ENCODE measurements around the gene ZNRF2. TPM values are rescaled to one million over a fixed set of nuclear protein-coding genes. Genes with fewer than 3 reads are reported as not detected.

The ZNRF2 gene
- total and polyA plus RNA-seq, 2 donors (not counting 3 experiments of a cell fraction or from before 2014, with no cell fraction given) = 1.4 to 5.9 TPM

GRCh38 chr7:30281263-30281662 is 3.1 kb upstream of the ZNRF2 start:
- no peak overlapping the region for H3K4me3 ChIP-seq (replicated peaks in 1 of 3; ENCODE audit: insufficient read depth in 1 of 3, low read depth in 1 of 3, low read length in 3 of 3)
- no peaks in the 10 kb centered on the region for H3K27me3 ChIP-seq (ENCODE audit: control insufficient read depth in 2 of 2, insufficient read depth in 2 of 2, low read length in 2 of 2)
- ChIA-PET CTCF (no interaction called here), POLR2A (no interaction called here)
- H2AFZ ChIP-seq (ENCODE audit: low read depth, low read length) = no peak overlapping the region
- no peak overlapping the region for H3K27ac ChIP-seq (ENCODE audit: insufficient read depth, low read depth, low read length)
- no peak for DNase-seq (ENCODE audit: low read depth, low spot score)
- H3K9ac ChIP-seq (replicated peaks; ENCODE audit: extremely low read depth, insufficient read depth, low read length) = no peak overlapping the region
- intact Hi-C loops (cut with micrococcal nuclease) = loop anchor here (5.0 to 10.0 kb wide), 2 partner anchors 224 to 254 kb away; partner anchors contain the start of genes FKBP14, GGCT and PLEKHA8
- FAIRE-seq = no peak
- H3K4me1 ChIP-seq (ENCODE audit: control insufficient read depth, extremely low read depth, insufficient read depth, low read length) = peaks cover 3% of the 10 kb centered on the region
- no peaks in the 10 kb centered on the region for H3K36me3 ChIP-seq (ENCODE audit: control insufficient read depth in 2 of 2, extremely low read depth in 1 of 2, insufficient read depth in 2 of 2, low read length in 2 of 2)
- H3K9me1 ChIP-seq (replicated peaks; ENCODE audit: control insufficient read depth, extremely low read depth, insufficient read depth, low read length) = no peaks in the 10 kb centered on the region
- H4K20me1 ChIP-seq (replicated peaks; ENCODE audit: control insufficient read depth, extremely low read depth, insufficient read depth, low read length) = no peaks in the 10 kb centered on the region
- dilution Hi-C loops (cut with MboI; ENCODE audit: extremely low pct_ligation_motif_present, low sequenced_read_pairs) = no loop called here
- BruUV-seq (replicated peaks) = no TSS peak
- H3K79me2 ChIP-seq (ENCODE audit: control insufficient read depth, insufficient read depth, low read length) = no peaks in the 10 kb centered on the region
- no peak for TF ChIP-seq EZH2 (IDR thresholded peaks at IDR 0.05; ENCODE audit: borderline replicate concordance, low read depth, low read length, severe bottlenecking)
- no peak overlapping the region for H3K4me2 ChIP-seq (ENCODE audit: insufficient read depth, low read length)
- H3K9me3 ChIP-seq (replicated peaks; ENCODE audit: control insufficient read depth, insufficient read depth, low read length) = no peaks in the 10 kb centered on the region

- no peaks in the 10 kb centered on the region for H3K9me3 ChIP-seq (replicated peaks; ENCODE audit: control insufficient read depth, insufficient read depth, low read length)
- dilution Hi-C loops (cut with MboI; ENCODE audit: extremely low pct_ligation_motif_present, low sequenced_read_pairs) (no loop called here), intact Hi-C loops (cut with micrococcal nuclease) (loop anchor here (5.0 to 10.0 kb wide), 2 partner anchors 223 to 254 kb away; partner anchors contain the start of genes FKBP14, GGCT and PLEKHA8)
- H4K20me1 ChIP-seq (replicated peaks; ENCODE audit: control insufficient read depth, extremely low read depth, insufficient read depth, low read length) = no peaks in the 10 kb centered on the region
- H3K27me3 ChIP-seq (ENCODE audit: control insufficient read depth in 2 of 2, insufficient read depth in 2 of 2, low read length in 2 of 2) = no peaks in the 10 kb centered on the region
- H3K9me1 ChIP-seq (replicated peaks; ENCODE audit: control insufficient read depth, extremely low read depth, insufficient read depth, low read length) = no peaks in the 10 kb centered on the region
- H3K4me3 ChIP-seq (replicated peaks in 1 of 3; ENCODE audit: insufficient read depth in 1 of 3, low read depth in 1 of 3, low read length in 3 of 3) = no peak overlapping the region
- H2AFZ ChIP-seq (ENCODE audit: low read depth, low read length) = no peak overlapping the region
- peaks cover 4% of the 10 kb centered on the region for H3K79me2 ChIP-seq (ENCODE audit: control insufficient read depth, insufficient read depth, low read length)
- DNase-seq (ENCODE audit: low read depth, low spot score) (no peak), FAIRE-seq (no peak)
- H3K27ac ChIP-seq (ENCODE audit: insufficient read depth, low read depth, low read length) = no peak overlapping the region
- no peaks in the 10 kb centered on the region for H3K36me3 ChIP-seq (ENCODE audit: control insufficient read depth in 2 of 2, extremely low read depth in 1 of 2, insufficient read depth in 2 of 2, low read length in 2 of 2)
- TF ChIP-seq CTCF (IDR thresholded peaks at IDR 0.05; ENCODE audit: extremely low read depth in 1 of 2, insufficient read depth in 1 of 2, low read depth in 1 of 2, low read length in 2 of 2) (no peak), POLR2A (IDR thresholded peaks at IDR 0.05; ENCODE audit: low read depth, low read length) (no peak), MAX (IDR thresholded peaks at IDR 0.05; ENCODE audit: insufficient read depth, insufficient read length) (no peak), MYC (IDR thresholded peaks at IDR 0.05; ENCODE audit: low read depth, low read length) (no peak), FOS (IDR thresholded peaks at IDR 0.05; ENCODE audit: borderline replicate concordance, insufficient read depth, low read length) (no peak), JUN (IDR thresholded peaks at IDR 0.05; ENCODE audit: borderline replicate concordance, insufficient read depth, insufficient read length, low read depth) (no peak), POLR2AphosphoS5 (IDR thresholded peaks at IDR 0.05; ENCODE audit: insufficient read depth, low read depth, low read length) (no peak), EZH2 (IDR thresholded peaks at IDR 0.05; ENCODE audit: borderline replicate concordance, low read depth, low read length, severe bottlenecking) (no peak), GATA2 (IDR thresholded peaks at IDR 0.05; ENCODE audit: insufficient read depth, insufficient read length, low read depth, low read length) (no peak)
- H3K9ac ChIP-seq (replicated peaks; ENCODE audit: extremely low read depth, insufficient read depth, low read length) = no peak overlapping the region
- POLR2A ChIA-PET = no interaction called here
- BruUV-seq (replicated peaks) = no TSS peak
- H3K4me1 ChIP-seq (ENCODE audit: control insufficient read depth, extremely low read depth, insufficient read depth, low read length) = peaks cover 6% of the 10 kb centered on the region
- CTCF ChIA-PET = no interaction called here
- H3K4me2 ChIP-seq (ENCODE audit: insufficient read depth, low read length) = no peak overlapping the region
These were observed 2.6 kb upstream of the ZNRF2 start for GRCh38 chr7:30281791-30282190.

Measured in endothelial cell of umbilical vein (primary cell).